Left renal pelvis (tissue), 4 donors: ENCODE results near the gene RAD51B. TPM values are rescaled to one million over a fixed set of nuclear protein-coding genes. Genes with fewer than 3 reads are reported as not detected.

Source experiments
- DNase-seq, 4 donors: peaks; one replicate each; pipeline ENCODE4 v3.0.0-alpha.2; 2013; ENCODE audit warnings: low read depth in 4 of 4, low spot score in 3 of 4
- polyA plus RNA-seq, 4 donors: library from polyadenylated mRNA; unstranded; fragments of 120-200 nt; gene quantifications; one replicate each; pipeline ENCODE4 v1.2.1, GENCODE V29; 2013; ENCODE audit not compliant: insufficient read length in 4 of 4

Gene RAD51B
- polyA plus RNA-seq, 4 donors = 9.4 to 12.6 (median 11.6) TPM

DNA sequence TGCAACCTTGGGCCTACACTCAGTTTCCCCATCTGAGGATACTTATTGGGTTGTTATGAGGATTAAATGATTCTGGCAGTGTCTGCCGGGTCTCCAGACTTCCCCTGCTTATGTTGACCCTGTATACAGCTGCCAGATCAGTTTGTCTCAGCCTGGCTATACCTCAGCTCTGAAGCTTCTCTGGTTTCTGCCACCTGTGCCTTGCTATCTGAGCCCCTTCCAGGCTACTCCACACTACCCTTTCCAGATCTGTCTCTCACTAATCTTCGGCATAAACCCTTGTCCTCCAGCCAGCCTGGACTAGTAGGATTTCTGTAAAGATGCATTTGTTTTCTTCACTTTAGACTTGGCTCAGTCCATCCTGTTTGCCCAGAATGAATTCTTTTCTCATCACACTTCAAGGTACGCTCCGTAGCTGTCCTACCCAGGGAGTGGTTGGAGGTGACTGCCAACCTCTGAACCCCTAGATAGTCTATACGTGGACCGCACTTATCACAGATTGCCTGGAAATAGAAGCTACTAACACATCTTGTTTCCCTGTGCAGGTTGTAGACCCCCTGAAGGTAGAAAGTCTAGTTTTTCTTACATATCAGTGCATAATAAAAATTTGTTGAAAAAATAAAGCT, 422.4 kb downstream of the RAD51B start:
- no peak for DNase-seq

DNA sequence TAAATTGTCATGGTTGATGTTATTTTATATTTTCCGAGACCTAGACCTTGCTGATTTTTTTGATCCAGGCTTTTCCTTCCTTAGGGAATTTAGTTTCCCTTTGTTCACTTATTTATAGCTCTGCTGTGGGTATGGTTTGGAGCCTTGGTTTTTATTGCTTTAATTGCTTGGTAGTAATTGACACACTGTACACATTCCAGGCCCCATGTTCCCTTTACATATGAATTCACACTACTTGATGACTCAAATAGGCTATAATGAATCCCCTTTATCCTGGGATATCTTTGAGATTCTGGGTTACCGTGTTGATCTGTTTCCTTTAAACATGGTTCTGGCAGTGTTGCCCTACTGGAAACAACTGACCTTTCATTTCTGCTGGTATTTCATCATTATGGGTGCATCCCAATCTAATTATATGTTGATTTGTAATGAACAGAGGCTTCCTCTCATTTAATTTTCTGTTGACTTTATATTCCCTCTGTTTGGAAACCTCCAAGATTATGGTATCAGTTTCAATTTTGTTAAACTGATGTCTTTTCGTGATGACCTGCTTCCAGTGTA, 424.0 kb downstream of the RAD51B start:
- DNase-seq = no peak

DNA sequence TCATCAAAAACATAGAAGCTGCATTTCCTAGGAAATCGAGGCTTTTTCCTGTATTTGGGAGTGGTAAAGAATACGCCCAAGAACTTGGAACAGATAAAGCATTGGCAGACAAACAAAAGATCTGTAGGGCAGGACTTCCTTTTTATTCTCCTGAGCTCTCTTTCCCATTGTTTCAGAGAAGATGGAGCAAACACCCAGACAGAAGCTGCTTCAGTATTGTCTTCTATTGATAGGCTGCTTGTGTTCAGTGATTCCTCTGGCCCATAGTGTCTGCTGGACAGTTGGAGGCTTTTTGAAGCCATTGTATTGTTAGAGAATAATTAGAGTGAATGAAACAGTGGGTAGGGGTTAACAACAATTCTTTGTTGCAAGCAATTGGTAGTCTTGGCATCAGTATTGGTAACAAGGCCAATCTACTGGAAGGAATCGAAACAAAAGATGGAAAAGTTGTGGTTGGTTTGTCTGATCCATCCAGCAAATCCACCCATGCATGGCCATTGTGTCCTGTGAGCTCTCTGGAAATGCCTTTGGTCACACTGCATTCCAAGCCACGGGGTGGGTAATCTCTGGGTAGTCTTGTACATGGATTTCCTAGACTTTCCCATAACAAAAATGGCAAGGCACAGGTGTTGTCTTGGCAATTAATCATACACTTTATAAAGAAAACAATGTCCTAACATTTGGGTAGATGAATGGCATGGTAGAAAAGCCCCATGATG, 424.8 kb downstream of the RAD51B start:
- no peak for DNase-seq

DNA sequence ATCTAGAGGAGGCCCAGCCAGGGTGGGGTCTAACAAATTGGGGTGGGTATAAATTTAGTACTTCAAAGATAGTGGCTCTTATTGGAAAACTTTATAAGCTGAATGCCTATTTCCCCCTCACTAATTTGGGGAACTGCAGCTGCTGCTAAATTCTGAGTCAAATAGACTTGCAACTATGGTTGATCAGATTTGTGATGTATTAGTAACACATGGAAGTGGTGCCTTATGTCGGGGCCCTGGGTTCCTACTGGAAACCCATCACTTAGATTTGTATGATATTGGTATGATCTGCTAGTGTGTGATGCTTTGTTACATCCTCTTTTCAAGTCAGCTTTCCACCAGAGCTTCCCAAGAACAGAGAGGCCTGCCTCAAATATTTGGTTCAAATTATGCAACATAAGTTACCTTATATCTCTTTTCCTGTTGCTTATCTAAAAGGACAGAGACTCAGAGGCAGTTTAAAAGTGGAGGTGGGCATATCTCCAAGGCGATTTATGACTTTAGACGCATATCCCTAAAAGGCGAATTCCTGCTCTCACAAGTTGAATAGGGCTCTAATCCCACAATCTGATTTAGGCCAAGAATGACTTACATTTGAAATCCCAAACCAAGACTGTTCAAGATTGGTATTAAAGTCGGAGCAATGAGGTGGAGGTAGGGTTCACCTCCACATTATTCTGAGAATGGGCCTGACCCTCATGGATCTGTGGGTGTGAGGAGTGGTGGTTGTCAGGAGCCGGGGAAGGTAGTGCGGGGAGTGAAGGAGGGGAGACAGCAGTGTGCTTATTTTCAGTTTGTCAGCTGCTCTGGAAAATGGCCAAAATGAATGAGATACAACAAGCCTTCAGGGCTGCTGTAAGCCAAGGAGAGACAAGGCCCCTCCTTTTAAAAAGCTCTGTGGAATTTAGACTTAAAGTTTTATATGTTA, 425.8 kb downstream of the RAD51B start:
- no peak for DNase-seq

DNA sequence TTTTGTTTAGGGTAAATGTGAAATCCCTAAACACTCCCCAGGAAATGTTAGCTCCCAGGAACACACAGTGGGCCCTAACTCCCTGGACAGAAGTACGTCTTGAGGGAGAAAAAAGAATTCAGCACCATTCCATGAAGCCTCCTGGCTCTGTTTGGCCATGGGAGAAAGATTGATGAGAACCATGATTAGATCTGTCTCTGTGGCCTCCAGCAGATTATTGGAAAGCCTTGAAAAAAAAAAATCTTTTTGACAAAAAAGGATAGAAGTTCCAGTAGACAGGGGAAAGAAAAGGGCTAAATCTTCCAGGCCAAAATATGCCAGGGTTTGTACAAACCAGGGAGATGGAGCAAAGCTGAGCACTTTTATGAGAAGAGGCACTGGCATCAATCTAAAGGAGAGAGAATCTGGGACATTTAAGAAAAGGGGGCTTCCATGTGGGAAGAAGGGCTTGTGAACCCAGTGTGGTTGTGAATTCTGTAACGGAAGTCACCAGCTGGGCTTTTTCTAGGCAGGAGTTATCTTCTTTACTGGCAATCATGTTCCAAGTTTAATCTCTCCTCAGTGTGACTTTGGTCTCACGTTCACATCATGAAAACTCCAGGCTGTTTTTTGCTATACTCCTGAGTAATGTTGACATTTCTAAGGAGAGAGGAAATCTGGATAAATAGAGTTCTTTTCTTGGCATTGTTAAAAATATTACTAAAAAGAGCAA, 426.7 kb downstream of the RAD51B start:
- DNase-seq = no peak

DNA sequence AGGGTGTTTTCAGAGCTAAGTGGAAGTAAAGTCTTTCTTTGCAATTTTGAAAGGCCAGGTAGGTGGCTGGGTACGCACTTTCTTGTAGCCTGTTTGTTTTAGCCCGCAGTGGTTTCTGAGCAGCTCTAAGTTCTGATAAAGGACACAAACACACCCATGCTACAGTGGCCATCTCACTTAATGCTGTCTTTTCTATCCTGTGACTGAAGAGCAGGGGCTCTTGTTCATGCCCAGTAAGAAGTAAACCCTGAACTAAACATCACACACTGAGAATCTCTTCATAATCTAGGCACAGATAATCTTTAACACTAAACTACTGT, 427.2 kb downstream of the RAD51B start:
- no peak for DNase-seq

GRCh38 chr14:68247274-68247673, 427.7 kb downstream of the RAD51B start:
- no peak for DNase-seq

DNA sequence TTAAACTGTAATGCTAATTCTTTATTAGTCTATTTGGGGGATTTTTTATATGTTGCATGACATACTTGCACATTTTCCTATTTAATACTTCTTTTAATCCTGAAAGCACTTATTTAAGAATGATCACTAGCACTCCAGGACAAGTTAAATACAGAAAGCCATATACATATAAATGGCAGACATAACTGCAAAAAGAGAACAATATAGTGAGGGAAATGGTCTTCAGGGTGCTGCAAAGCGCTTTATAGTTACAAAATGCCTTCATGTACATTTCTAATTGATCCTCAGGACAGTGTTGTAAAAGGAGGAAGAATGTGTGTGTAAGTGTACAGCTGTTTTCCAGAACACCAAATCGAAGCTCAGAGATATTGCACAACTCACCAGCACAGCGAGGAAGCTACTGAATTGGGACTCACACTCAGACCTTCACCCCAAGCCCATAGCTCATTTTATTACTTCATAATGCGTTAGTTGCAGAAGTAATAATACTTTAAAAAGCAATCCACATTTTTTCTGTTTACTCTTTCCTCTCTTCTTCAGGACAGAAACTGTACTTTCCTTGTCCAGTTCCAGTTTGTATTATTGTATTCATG, 428.2 kb downstream of the RAD51B start:
- DNase-seq = no peak

- DNase-seq = peak in 1 of 4 donors; percentile 73
These were observed 429.1 kb downstream of the RAD51B start for GRCh38 chr14:68248481-68249255.

- no peak for DNase-seq
These were observed 430.3 kb downstream of the RAD51B start for GRCh38 chr14:68249661-68250451.

- no peak for DNase-seq
These were observed 431.6 kb downstream of the RAD51B start for GRCh38 chr14:68250927-68251768.

DNA sequence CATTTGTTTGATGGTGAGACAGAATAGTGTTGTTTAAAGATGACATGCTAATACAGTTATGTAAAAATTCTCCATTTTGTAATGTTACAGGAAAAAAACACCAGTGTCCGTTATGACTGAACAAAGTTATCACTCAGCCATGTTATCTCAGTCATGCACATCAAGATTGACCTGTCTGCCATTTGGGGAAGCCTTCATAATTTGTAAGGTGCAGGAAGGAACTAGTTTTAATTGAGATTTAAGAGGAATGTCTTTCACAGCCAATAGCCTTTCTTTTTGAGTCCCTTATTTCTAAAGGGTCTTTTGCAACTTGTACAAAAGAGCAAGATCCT, 432.2 kb downstream of the RAD51B start:
- DNase-seq = no peak

DNA sequence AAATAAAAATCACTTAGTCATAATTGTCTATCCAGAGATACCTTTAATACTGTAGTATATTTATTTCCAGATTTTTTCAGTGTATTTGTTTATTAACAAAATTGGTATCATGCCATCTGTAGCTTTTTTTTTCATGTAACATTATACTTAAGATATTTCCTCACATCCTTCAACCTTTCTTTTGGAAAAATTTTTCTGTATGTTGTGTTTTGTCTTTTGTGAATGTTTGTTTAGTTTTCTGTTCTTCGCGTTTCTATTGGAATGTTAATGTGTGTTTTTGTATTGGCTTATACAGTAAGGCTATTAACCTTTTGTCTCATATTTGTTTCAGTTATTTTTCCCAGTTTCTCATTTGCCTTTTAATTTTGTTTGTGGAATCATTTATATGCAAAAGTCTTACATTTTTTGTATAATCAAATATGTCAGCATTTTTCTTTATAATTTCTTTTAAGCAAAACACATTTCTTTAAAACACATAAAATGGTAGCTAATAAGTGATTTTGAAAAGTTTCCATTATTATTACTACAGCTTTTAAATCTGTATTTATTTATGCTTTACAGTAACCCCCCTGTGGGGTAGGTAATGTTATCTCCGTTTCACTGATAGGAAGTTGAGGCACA, 433.7 kb downstream of the RAD51B start:
- DNase-seq = no peak

DNA sequence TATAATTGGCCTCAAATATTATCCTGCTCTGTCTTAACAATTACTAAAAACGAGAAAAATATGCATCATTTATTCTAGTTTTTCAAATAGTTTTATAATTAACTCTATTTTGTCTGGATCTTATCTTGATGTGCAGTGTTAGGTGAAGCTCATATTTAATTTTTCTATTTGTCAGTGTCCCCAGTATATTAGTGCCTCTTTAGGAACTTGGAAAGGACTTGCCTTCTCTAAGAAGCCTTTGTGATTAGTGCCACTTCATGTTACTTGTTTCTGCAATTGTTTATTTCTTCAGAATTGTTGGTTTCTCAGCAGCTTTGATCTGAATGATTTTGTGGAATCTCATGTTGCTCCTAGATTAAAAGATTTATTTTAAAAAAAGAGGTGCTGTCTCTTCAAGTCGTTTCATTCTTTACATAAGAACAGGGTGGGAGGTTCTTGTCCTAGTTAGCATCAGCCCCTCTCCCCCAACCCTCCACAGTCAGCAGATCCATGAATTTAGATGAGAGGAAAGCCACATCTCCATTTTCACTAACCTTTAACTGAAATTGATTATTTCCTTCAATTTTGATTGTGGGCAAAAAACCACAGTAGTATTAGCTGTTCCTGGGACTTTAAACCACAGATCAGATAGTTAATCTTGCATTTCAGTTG, 434.4 kb downstream of the RAD51B start:
- no peak for DNase-seq

DNA sequence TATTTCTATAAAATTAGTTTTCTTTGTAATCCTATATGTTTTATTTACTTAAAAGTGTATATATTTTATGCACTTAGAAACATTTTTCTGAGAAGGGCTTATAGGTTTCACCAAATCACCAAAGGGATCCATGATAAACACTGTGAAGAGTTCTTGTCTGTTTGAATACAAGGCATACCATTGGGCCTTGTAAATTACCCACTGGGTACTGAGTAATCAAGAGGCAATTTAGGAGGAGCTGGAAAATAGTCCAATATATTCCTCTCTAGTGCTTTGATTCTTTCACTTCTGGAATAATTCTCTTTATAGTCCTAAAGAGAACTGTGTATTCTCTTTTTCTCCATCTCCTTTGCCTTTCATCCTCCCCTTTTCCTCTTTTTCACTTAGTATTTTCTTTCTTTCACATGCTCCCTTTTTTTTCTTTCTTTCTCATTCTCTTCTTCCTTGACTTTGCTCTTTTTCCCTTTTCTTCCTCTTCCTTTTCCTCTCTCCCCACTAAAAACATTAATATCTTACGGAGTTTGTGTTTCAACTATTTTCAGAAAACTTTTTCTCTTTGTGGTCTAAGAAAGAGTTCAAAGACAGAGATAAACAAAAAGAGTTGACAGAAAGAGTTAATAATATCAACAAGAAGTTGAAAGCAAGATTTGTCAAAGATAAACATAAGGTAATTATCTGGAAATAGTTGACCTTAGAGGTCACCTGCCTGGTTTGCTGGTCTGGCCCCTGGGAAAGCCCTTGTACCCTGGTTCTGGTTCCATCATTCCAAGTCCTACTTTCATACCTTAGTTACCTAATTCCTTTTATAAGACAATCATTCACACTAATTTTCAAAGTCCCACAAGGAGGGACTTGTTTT, 435.3 kb downstream of the RAD51B start:
- no peak for DNase-seq

GRCh38 chr14:68255693-68256178, 436.2 kb downstream of the RAD51B start:
- DNase-seq = no peak
